Activated gamma-delta T cell treated with anti-CD3 and anti-CD28 coated beads, Interleukin-2, amount 50 U/mL, for 16 hours (primary cell): ENCODE results near the gene CD2.

Experiments used
- DNase-seq: peaks from one replicate; pipeline ENCODE4 v3.0.0-alpha.2; 2020; ENCODE audit warnings: low read depth

The CD2 gene

GRCh38 chr1:116760996-116761665, 6.9 kb downstream of the CD2 start:
- DNase-seq: no peak

GRCh38 chr1:116762281-116762680, 8.1 kb downstream of the CD2 start:
- DNase-seq: no peak

- no peak for DNase-seq
Measured at GRCh38 chr1:116762781-116763115, 8.5 kb downstream of the CD2 start.

GRCh38 chr1:116763116-116763786, 9.0 kb downstream of the CD2 start:
- DNase-seq: no peak

GRCh38 chr1:116763787-116764465, 9.7 kb downstream of the CD2 start:
- no peak for DNase-seq

- DNase-seq: no peak
Measured at GRCh38 chr1:116764466-116764898, 10.3 kb downstream of the CD2 start.

- DNase-seq: no peak
Measured at GRCh38 chr1:116764906-116765862, 11.0 kb downstream of the CD2 start.

- DNase-seq: no peak
Measured at GRCh38 chr1:116765962-116766361, 11.7 kb downstream of the CD2 start.

GRCh38 chr1:116766616-116767469, 12.6 kb downstream of the CD2 start:
- no peak for DNase-seq

- DNase-seq: no peak
Measured at GRCh38 chr1:116767782-116768382, 13.7 kb downstream of the CD2 start.

- no peak for DNase-seq
Measured at GRCh38 chr1:116768416-116769103, 14.3 kb downstream of the CD2 start.

- no peak for DNase-seq
Measured at GRCh38 chr1:116769104-116769452, 14.8 kb downstream of the CD2 start.

GRCh38 chr1:116769561-116769977, 15.3 kb downstream of the CD2 start:
- peak; percentile 53 for DNase-seq

- DNase-seq: no peak
Measured at GRCh38 chr1:116769994-116770393, 15.8 kb downstream of the CD2 start.

- no peak for DNase-seq
Measured at GRCh38 chr1:116770625-116771024, 16.4 kb downstream of the CD2 start.

- DNase-seq: no peak
Measured at GRCh38 chr1:116771997-116772647, 17.9 kb downstream of the CD2 start.

- no peak for DNase-seq
Measured at GRCh38 chr1:116772648-116773045, 18.4 kb downstream of the CD2 start.

- DNase-seq: no peak
Measured at GRCh38 chr1:116775116-116775752, 21.0 kb downstream of the CD2 start.
